ENCODE data around the gene ZBP1. TPM values are rescaled to one million over a fixed set of nuclear protein-coding genes. Genes with fewer than 3 reads are reported as not detected.

The ZBP1 gene
- total and polyA plus RNA-seq, 8 donors = 0.11 to 5.3 (median 0.39) TPM; not detected in 2

DNA sequence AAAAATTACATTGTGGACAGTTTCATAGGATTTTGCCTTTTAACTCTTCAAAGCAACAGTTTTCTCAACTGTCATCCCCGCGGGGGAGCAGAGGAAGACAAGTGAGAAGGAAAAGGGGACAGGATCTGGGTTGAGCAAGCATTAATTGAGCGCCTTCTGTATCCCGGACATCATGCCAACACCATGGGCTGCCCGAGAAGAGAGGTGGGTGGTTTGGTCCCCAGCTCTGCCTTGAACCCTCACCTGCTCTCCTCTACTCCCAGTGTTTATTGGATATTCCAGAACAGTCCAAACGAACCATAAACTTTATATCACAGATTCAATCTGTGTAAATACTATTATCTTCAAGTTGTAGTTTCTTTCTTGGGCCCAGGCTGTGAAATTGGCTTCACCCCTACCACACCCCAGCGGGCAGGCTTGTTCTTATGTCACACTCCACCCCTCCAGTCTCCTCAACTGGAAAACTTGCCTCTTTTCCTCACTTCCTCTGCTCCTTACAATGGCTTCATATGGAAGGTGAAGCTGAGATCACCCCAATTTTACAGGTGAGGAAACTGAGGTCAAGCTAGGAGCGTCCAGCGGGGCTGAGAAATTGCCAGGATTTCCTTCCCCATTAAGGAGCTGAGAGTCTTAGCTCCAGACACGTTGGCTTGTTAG is 53.3 kb downstream of the ZBP1 start:
- intact Hi-C loops (cut with DNase I) = no loop called here
- no peak for TF ChIP-seq CTCF (IDR thresholded peaks at IDR 0.05)
- H3K4me3 ChIP-seq = no peak overlapping the region
- H3K4me1 ChIP-seq = no peaks in the 10 kb centered on the region
- ATAC-seq (no peak), DNase-seq (no peak)
- no peaks in the 10 kb centered on the region for H3K36me3 ChIP-seq
- H3K9me3 ChIP-seq = no peaks in the 10 kb centered on the region
- peaks cover 0 to 12% of the 10 kb centered on the region in 2 donors for H3K27me3 ChIP-seq
- H3K27ac ChIP-seq = no peak overlapping the region

- no peak overlapping the region for H3K27ac ChIP-seq
- H3K27me3 ChIP-seq = peaks cover 0 to 12% of the 10 kb centered on the region in 2 donors
- TF ChIP-seq CTCF (IDR thresholded peaks at IDR 0.05) = no peak
- ATAC-seq (no peak), DNase-seq (no peak)
- no peaks in the 10 kb centered on the region for H3K9me3 ChIP-seq
- no peaks in the 10 kb centered on the region for H3K36me3 ChIP-seq
- no peak overlapping the region for H3K4me3 ChIP-seq
- H3K4me1 ChIP-seq = no peaks in the 10 kb centered on the region
- intact Hi-C loops (cut with DNase I) = no loop called here
Observed at GRCh38 chr20:57566399-57566798, 53.8 kb downstream of the ZBP1 start.

DNA sequence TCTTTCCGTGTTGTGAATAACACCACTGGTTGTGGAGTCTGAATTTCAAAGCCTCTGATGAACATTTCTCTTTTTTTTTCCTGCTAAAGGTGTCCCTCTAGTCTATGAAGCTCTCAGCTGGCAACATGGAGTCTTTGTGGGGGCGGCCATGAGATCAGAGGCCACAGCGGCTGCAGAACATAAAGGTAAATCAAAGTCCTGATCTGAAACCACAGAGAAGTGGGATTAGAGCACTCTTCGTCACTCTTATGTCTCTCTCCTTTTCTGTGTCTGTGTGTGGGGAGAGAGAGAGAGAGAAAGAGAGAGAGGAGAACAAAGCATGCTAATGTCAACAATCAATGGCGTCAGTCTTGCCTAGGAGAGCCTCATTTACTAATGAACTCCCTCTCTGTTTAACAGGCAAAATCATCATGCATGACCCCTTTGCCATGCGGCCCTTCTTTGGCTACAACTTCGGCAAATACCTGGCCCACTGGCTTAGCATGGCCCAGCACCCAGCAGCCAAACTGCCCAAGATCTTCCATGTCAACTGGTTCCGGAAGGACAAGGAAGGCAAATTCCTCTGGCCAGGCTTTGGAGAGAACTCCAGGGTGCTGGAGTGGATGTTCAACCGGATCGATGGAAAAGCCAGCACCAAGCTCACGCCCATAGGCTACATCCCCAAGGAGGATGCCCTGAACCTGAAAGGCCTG is 55.1 kb downstream of the ZBP1 start:
- peaks cover 0 to 18% of the 10 kb centered on the region in 2 donors for H3K27me3 ChIP-seq
- DNase-seq (no peak), ATAC-seq (no peak)
- H3K27ac ChIP-seq = no peak overlapping the region
- H3K4me1 ChIP-seq = no peaks in the 10 kb centered on the region
- no peaks in the 10 kb centered on the region for H3K36me3 ChIP-seq
- intact Hi-C loops (cut with DNase I) = no loop called here
- TF ChIP-seq CTCF (IDR thresholded peaks at IDR 0.05) = no peak
- no peaks in the 10 kb centered on the region for H3K9me3 ChIP-seq
- H3K4me3 ChIP-seq = no peak overlapping the region

DNA sequence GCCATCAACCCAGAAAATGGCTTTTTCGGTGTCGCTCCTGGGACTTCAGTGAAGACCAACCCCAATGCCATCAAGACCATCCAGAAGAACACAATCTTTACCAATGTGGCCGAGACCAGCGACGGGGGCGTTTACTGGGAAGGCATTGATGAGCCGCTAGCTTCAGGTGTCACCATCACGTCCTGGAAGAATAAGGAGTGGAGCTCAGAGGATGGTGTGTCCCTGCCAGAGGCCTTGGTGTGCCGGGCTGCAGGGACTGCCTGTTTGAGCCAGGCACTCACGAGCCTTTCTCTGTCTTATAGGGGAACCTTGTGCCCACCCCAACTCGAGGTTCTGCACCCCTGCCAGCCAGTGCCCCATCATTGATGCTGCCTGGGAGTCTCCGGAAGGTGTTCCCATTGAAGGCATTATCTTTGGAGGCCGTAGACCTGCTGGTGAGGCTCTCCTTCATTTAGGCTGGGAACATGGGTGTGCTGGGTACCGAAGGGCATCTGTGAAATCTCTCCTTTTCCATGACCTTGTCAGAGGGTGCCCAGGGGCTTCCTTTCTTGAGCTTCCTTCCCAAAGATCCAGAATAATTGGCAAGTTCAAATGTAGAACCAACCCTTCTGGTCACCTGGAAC is 55.9 kb downstream of the ZBP1 start:
- H3K27ac ChIP-seq = no peak overlapping the region
- intact Hi-C loops (cut with DNase I) = no loop called here
- TF ChIP-seq CTCF (IDR thresholded peaks at IDR 0.05) = no peak
- no peak for ATAC-seq
- no peak overlapping the region for H3K4me3 ChIP-seq
- no peak for DNase-seq
- peaks cover 0 to 26% of the 10 kb centered on the region in 2 donors for H3K27me3 ChIP-seq
- H3K36me3 ChIP-seq = no peaks in the 10 kb centered on the region
- H3K9me3 ChIP-seq = no peaks in the 10 kb centered on the region
- no peaks in the 10 kb centered on the region for H3K4me1 ChIP-seq

GRCh38 chr20:57563522-57563921 is 56.7 kb downstream of the ZBP1 start:
- Histone ChIP-seq H3K4me3 (no peak overlapping the region), H3K27me3 (peaks cover 0 to 28% of the 10 kb centered on the region in 2 donors), H3K36me3 (no peaks in the 10 kb centered on the region), H3K9me3 (no peaks in the 10 kb centered on the region), H3K4me1 (no peaks in the 10 kb centered on the region), H3K27ac (no peak overlapping the region)
- DNase-seq = no peak
- TF ChIP-seq CTCF (IDR thresholded peaks at IDR 0.05) = no peak
- intact Hi-C loops (cut with DNase I) = no loop called here
- ATAC-seq = no peak
